K562 (cell line): ENCODE data around the gene ZNF30.

Experiments used
- BACH1 ChIP-seq: fragments of 200-800 bp; sonication (Bioruptor generic); IDR thresholded peaks from 2 replicates; pipeline ENCODE4 v1.6.1; 2016; ENCODE audit warnings: missing genetic modification characterization, missing compliant biosample characterization
- FOXK1 ChIP-seq: sonication (generic); formaldehyde crosslinking; IDR thresholded peaks from 2 replicates; pipeline ENCODE4 v1.8.0; 2022; ENCODE audit warnings: missing genetic modification reagents, mild to moderate bottlenecking, borderline replicate concordance
- ZNF274 ChIP-seq: IDR thresholded peaks from 2 replicates; pipeline ENCODE4 v1.6.1; 2011; ENCODE audit warnings: low read depth, mild to moderate bottlenecking, low read length, moderate library complexity, borderline replicate concordance
- TF ChIP-seq, protein P1 (sequence below), 2 experiments: fragments of 450-650 bp; IDR thresholded peaks; 2 replicates each; pipeline ENCODE4 v1.6.1; 2016; ENCODE audit warnings: mild to moderate bottlenecking in 2 of 2, borderline replicate concordance in 1 of 2, low read depth in 1 of 2, moderate library complexity in 1 of 2

DNA sequence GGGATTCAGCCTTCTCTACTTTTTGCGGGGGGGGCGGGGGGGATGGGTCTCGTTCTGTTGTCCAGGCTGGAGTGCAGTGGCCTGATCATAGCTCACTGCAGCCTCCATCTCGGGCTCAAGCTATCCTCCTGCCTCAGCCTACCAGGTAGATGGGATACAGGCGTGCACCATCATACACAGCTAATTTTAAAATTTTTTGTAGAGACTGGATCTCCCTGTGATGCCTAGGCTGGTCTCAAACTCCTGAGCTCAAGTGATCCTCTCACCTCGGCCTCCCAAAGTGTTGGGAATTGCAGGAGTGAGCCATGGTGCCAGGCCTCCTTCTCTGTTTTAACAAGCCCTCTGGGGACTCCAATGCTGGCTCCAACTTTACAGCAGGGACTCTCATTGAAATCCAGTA lies 37.9 kb downstream of the ZNF30 start:
- TF ChIP-seq BACH1, result no peak
- TF ChIP-seq FOXK1, result no peak
- TF ChIP-seq, protein P1, sequence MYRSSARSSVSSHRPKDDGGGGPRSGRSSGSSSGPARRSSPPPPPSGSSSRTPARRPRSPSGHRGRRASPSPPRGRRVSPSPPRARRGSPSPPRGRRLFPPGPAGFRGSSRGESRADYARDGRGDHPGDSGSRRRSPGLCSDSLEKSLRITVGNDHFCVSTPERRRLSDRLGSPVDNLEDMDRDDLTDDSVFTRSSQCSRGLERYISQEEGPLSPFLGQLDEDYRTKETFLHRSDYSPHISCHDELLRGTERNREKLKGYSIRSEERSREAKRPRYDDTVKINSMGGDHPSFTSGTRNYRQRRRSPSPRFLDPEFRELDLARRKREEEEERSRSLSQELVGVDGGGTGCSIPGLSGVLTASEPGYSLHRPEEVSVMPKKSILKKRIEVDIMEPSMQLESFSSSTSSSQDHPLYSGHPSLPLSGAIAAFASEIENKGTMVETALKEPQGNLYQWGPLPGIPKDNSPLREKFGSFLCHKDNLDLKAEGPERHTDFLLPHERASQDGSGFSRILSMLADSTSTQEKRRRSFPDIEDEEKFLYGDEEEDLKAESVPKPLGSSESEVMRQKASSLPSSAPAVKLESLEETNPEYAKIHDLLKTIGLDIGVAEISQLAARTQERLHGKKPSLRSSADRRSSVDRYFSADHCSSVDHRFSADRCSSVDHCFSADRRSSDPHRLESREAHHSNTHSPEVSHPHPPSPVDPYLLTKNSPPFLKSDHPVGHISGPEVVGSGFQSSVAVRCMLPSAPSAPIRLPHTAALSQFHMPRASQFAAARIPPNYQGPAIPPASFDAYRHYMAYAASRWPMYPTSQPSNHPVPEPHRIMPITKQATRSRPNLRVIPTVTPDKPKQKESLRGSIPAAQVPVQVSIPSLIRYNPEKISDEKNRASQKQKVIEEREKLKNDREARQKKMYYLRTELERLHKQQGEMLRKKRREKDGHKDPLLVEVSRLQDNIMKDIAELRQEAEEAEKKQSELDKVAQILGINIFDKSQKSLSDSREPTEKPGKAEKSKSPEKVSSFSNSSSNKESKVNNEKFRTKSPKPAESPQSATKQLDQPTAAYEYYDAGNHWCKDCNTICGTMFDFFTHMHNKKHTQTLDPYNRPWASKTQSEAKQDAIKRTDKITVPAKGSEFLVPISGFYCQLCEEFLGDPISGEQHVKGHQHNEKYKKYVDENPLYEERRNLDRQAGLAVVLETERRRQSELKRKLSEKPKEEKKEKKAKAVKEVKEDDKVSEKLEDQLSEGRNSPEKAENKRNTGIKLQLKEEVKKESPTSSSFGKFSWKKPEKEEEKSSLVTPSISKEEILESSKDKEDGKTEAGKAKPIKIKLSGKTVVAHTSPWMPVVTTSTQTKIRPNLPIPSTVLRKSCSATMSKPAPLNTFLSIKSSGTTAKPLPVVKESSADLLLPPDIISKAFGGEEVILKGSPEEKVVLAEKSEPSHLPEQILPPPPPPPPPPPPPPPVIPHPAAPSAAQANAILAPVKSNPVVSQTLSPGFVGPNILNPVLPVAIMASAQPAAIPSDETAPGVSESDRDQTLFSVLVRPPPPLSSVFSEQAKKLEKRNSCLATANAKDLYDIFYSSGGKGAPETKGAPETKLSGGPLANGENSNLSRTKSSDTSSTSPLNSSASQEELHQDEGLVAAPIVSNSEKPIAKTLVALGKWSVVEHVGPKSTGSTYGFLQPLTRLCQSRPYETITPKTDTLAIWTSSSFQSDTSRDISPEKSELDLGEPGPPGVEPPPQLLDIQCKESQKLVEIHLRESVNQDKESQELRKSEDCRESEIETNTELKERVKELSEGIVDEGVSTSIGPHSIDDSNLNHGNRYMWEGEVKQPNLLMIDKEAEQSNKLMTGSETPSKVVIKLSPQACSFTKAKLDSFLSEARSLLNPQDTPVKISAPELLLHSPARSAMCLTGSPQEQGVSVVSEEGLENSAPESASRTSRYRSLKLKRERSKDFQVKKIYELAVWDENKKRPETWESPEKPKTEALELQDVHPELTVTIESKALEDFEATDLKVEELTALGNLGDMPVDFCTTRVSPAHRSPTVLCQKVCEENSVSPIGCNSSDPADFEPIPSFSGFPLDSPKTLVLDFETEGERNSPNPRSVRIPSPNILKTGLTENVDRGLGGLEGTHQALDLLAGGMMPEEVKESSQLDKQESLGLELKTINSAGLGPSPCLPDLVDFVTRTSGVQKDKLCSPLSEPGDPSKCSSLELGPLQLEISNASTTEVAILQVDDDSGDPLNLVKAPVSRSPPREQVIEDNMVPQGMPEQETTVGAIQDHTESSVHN (IDR thresholded peaks at IDR 0.05; ENCODE audit: borderline replicate concordance in 1 of 2, low read depth in 1 of 2), result no peak
- TF ChIP-seq ZNF274, result no peak
